Stimulated activated CD4-positive, alpha-beta T cell treated with anti-CD3 and anti-CD28 coated beads, Interleukin-2, amount 100 ng/mL, for 24 hours (primary cell): ENCODE measurements around the gene MICALL2.

Source experiments
- DNase-seq, 2 donors: peaks; one replicate each; pipeline ENCODE4 v3.0.0-alpha.2; 2020

The MICALL2 gene

DNA sequence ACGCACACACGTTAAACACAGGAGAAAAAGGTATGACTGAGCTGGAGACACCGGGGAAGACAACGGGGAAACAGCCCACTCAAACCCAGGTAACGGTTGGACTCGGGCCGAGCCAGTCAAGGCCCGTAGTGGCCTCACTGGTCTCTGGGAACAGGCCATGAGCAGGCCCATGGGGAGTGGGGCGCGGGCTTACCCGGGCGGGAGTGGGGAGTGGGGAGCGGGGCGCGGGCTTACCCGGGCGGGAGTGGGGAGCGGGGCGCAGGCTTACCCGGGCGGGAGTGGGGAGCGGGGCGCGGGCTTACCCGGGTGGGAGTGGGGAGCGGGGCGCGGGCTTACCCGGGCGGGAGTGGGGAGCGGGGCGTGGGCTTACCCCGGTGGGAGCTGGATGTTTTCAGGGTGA, 33.4 kb upstream of the MICALL2 start:
- no peak for DNase-seq

GRCh38 chr7:1492221-1492620, 33.0 kb upstream of the MICALL2 start:
- no peak for DNase-seq

- no peak for DNase-seq
These were observed 31.6 kb upstream of the MICALL2 start for GRCh38 chr7:1490837-1491236.

- no peak for DNase-seq
These were observed 30.1 kb upstream of the MICALL2 start for GRCh38 chr7:1489336-1489735.

DNA sequence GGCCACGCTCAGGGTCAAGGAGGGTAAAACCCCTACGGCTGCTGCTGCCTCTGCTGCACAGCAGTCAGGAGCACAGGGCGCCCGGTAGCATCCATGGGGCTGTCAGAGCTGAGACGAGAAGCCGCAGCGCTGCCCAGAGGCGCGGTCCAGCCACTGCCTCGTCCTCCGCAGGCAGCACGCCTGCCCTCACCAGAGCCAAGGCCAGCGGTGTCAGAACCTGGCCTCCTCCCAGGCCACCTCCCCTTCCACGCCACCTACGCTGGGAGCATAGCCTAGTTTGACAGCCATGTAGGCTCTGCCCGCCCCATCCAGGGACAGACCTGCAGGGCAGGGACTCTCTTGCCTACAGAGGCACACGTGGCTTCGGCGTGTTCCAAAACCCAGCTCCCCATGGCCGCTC, 28.7 kb upstream of the MICALL2 start:
- DNase-seq, result no peak

DNA sequence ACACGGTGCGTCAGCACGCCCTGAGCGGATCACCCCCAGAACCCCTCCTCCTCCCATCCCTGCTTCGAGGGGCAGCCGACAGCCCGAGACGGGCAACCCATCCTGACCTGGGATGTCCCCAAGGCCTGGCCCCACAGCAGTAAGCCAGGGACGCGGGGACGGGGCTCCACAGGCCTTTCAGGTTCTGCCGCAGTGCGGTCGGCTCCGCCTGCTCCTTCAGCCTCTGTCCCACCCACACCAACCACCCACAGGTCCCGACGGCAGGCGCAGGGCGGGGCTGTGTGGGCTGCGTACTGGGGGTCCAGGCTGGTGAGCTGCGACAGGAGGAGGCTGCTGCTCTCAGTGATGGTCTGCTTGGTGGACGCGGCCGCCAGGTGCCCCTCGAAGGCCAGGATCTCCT, 28.2 kb upstream of the MICALL2 start:
- no peak for DNase-seq

DNA sequence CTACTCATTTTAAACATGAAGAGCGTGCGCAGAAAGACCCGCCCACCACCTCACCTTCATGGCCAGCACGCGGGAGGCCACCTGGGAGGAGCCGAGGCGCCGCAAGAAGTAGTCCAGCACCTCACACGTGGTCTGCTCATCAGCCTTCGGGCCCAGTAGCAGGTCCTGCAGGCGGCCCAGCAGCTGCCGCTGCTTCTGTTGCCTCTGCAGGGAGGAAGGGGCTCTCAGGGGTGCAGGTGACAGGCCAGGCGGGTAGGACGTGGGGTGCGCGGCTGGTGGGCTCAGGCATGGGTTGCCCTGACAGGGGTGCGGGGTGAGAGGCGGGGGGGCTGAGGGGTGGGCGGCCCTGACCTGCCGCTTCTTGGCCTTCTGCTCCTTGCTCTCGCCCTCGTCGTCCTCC, 27.3 kb upstream of the MICALL2 start:
- DNase-seq, result no peak

DNA sequence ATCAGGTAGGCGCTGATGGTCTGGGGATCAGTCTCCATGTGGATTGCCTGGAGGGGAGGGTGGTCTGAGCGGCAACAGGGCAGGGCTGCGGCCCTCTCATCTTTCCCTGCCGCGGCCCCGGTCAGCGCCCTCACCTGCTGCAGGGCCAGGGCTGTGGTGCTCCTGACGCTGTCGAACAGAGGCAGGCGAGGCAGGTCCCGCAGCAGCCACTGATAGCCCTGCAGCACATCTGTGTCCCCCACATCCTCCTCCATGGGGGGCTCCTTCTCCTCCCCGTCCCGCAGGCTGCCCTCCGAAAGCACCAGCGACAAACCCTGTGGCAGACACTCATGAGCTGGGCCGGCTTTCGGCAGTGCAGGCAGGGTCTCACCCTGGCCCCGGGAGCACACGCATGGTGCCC, 25.9 kb upstream of the MICALL2 start:
- no peak for DNase-seq

DNA sequence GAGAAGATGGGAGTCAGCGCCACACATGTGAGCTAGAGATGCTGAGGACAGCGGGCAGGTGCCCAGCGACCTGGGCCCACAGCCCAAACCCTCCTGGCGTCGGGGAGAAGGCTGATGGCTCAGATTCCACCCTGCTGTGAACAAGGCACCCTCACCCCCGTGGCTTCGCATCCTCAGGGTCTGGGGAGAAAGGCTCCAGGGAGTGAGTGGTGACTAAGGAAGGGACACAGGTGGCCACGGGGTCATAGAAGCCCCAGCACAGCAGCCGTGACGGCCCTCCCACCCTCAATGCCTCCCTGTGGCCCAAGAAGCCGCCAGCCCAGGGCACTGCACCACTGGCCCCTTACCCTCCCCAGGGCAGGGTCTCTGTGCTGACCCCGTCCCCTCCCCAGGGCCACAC, 25.3 kb upstream of the MICALL2 start:
- DNase-seq, result no peak

DNA sequence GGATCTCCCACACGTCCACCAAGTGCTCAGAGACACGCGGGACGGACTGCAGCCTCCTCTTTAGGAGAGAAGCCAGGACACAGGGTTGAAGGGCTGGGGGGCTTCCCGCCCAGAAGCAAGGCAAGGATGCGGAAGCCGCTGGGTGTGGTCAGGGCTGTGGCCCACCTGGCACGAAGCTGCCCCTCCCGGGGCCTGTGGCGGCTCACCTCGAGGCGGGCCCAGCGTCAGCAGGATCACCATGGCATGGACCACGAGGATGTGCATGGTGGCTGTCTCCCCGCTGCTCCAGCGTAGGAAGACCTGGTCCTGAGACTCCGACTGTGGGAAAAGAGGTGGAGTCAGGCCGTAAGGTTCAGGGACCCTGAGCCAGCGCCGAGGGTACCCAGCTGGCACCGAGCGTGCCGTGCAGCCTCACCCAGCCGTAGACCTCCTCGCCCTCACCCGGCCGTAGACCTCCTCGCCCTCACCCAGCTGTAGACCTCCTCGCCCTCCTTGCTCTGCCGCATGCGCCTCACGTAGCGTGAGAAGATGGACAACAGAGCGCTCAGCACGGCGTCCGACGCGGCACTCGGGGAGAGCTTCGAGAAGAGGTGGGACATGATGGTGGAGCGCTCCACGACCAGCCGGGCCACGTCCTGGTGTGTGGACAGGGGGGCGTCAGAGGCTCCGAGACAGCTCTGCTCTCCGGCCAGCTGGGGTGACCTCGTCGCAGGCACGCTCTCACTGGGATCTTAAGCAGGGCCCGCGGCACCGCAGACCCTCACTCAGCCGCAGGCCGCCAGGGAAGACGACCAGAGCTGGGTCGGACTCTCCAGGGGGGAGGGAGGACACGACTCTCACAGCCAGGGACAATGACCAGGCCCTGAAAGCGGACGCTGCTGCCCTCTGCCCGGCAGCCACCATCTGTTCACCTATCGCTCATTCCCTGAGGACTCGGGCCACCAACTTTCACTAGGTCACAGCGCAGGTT, 24.6 kb upstream of the MICALL2 start:
- no peak for DNase-seq

DNA sequence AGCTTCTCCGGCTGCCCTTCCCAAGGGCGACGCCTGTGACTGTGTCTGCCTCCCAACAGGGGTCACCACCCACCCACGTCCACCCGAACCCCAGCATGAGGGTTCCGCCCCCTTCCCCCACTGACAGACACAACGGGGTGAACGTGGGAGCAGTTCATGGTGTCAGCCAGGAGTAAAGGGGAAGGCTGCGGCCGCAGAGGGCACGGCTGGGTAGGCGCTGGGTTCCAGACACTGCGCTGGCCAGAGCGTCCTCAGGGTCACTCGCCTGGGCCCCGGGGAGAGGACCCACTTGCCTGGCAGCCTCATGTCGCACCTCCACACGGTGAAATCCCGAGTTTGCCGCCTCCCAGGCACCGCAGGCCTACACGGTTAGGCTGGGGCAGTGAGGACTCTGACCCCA, 23.8 kb upstream of the MICALL2 start:
- DNase-seq, result no peak

- no peak for DNase-seq
These were observed 22.0 kb upstream of the MICALL2 start for GRCh38 chr7:1481300-1481699.

- no peak for DNase-seq
These were observed 21.4 kb upstream of the MICALL2 start for GRCh38 chr7:1480670-1481069.

DNA sequence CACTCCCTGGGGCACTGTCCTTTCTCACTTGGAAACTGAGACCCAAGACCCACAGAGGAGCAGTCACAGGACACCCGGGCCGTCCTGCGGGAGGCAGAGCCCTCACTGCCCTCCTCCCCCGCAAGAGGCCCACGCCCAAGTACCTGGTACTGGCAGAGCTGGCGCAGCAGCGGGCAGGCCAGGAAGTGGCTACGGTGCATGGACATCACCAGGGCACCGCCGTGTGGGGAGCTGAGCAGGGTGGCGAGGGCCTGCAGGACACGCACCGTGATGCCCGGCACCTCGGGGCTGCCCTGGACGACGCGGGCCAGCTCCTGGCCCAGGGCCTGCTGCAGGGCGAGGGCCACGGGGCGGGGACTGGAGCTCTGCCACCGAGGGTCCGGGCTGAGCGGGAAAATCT, 20.0 kb upstream of the MICALL2 start:
- no peak for DNase-seq

GRCh38 chr7:1478480-1478879, 19.2 kb upstream of the MICALL2 start:
- no peak for DNase-seq

DNA sequence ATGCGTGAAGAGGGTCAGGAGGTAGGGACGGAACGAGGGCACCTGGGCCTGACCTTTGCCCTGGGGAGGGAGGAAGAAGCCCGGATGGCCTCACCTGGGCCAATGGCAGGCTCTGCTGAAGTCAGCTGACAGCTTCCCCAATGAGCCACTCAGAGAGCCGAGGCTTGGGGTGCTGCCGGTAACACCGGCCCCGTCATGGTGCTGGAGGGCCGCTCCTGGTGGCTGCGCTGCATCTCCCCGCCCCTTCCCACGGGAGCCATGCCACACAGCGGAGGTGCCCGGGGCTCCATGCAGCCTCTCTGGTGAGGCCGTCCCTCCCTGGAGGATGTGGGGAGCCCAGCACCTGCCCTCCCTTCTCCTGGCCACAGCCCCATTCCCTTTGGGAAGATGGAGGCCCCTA, 17.6 kb upstream of the MICALL2 start:
- DNase-seq, result no peak

- DNase-seq, result no peak
These were observed 16.7 kb upstream of the MICALL2 start for GRCh38 chr7:1475991-1476390.

GRCh38 chr7:1475393-1475792, 16.1 kb upstream of the MICALL2 start:
- DNase-seq, result no peak

DNA sequence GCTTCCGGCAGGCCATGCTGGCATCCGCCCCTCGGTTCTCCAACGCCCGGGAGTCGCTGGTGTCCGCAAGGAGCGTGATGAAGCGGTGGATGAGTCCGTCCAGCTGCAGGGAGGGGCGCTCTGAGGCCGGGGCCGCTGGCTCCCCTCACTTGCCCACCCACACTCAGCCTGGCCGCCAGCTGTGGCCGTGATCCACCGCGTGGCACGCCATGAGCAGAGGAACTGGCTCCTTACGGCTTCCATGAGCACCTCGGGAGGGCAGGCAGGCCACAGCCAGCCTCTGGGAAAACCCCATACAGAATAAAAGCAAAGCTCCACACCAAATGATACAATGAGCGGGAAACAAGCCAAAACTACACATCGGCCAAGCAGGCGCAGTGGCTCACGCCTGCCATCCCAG, 15.5 kb upstream of the MICALL2 start:
- no peak for DNase-seq

DNA sequence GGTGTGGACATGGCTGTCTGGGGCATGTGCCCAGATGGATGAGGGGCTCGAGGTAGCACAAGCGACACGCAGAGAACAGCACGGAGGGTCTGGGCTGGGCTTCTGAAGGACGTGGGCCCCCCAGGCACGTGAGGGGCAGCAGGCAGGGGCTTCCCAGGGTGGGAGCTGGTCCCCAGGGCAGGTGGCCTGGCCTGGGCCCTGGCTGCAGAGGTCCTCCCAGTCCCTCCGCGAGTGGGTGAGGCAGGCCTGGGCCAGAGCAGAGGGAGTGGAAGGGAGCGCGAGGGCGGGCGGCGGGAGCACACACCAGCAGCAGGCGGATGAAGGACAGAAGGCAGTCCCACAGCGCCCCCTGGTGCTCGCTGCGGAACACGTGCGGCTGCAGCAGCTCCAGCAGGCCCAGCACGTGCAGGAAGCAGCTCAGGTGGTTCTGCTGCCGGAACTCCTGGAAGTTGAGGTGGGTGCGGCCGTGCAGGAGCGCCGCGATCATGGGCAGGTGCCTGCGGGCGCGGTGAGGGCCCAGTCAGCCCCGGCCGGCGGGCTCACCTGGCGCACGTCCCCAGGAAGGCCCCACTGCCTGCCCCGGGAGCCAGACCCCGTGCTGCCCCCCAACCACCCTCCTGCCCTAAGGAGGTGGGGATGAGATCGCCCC, 14.7 kb upstream of the MICALL2 start:
- DNase-seq, result peak; percentile 90 to 92

- no peak for DNase-seq
These were observed 11.6 kb upstream of the MICALL2 start for GRCh38 chr7:1470901-1471300.

GRCh38 chr7:1468643-1469298, 9.5 kb upstream of the MICALL2 start:
- DNase-seq, result no peak

- DNase-seq, result no peak
These were observed 8.9 kb upstream of the MICALL2 start for GRCh38 chr7:1468203-1468602.
